ENCODE results near the gene CISD2. TPM values are rescaled to one million over a fixed set of nuclear protein-coding genes. Genes with fewer than 3 reads are reported as not detected.
"Not testable (repeated sequence)": the region's sequence is repeated elsewhere in the genome, so short reads cannot be mapped to it uniquely, and the experiment has no call there.

The CISD2 gene
- total RNA-seq, 1 donor from 2014 or later, result 22.7 TPM

DNA sequence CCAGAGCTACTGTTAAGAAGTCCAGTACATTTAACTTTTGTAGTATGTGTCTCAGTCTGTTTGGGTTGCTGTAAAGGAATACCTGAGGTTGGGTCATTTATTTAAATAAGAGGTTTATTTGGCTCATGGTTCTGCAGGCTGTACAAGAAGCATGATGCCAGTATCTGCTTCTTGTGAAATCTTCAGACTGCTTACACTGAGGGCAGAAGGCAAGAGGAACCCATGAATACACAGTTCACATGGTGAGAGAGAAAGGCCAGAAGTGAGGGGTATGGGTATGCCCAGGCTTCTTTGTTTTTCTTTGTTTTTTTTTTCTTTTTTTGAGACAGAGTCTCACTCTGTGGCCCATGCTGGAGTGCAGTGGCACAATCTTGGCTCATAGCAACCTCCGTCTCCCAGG lies 6.0 kb upstream of the CISD2 start:
- Mint-ChIP-seq H3K9me3 (ENCODE audit: unreplicated experiment) (peaks cover 6% of the 10 kb centered on the region), H3K4me3 (ENCODE audit: unreplicated experiment) (no peak overlapping the region), H3K27ac (ENCODE audit: unreplicated experiment) (no peak overlapping the region), H3K36me3 (ENCODE audit: unreplicated experiment) (peaks cover 20% of the 10 kb centered on the region), H3K4me1 (ENCODE audit: low read depth, unreplicated experiment) (no peaks in the 10 kb centered on the region), H3K27me3 (ENCODE audit: unreplicated experiment) (peaks cover 2% of the 10 kb centered on the region)
- DNase-seq, result no peak
- TF ChIP-seq, protein P1, sequence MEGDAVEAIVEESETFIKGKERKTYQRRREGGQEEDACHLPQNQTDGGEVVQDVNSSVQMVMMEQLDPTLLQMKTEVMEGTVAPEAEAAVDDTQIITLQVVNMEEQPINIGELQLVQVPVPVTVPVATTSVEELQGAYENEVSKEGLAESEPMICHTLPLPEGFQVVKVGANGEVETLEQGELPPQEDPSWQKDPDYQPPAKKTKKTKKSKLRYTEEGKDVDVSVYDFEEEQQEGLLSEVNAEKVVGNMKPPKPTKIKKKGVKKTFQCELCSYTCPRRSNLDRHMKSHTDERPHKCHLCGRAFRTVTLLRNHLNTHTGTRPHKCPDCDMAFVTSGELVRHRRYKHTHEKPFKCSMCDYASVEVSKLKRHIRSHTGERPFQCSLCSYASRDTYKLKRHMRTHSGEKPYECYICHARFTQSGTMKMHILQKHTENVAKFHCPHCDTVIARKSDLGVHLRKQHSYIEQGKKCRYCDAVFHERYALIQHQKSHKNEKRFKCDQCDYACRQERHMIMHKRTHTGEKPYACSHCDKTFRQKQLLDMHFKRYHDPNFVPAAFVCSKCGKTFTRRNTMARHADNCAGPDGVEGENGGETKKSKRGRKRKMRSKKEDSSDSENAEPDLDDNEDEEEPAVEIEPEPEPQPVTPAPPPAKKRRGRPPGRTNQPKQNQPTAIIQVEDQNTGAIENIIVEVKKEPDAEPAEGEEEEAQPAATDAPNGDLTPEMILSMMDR (IDR thresholded peaks at IDR 0.05; ENCODE audit: partially characterized antibody, unreplicated experiment), result no peak

DNA sequence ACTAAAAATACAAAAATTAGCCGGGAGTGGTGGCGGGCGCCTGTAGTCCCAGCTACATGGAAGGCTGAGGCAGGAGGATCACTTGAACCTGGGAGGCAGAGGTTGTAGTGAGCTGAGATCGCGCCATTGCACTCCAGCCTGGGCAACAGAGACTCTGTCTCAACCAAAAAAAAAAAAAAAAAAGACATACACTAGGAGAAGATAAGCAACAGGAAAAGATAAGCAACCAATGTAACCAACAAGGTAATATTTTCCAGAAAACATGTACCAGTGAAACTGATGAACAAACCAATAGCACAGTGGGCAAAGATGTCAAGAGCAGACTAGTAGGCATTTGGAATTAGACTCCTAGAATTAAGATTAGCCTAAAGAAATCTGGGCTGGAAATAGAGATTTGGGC lies 3.5 kb upstream of the CISD2 start:
- H3K4me3 Mint-ChIP-seq (ENCODE audit: unreplicated experiment); H3K9me3 Mint-ChIP-seq (ENCODE audit: unreplicated experiment); DNase-seq; H3K36me3 Mint-ChIP-seq (ENCODE audit: unreplicated experiment); H3K27ac Mint-ChIP-seq (ENCODE audit: unreplicated experiment); H3K27me3 Mint-ChIP-seq (ENCODE audit: unreplicated experiment); H3K4me1 Mint-ChIP-seq (ENCODE audit: low read depth, unreplicated experiment): not testable (repeated sequence)

DNA sequence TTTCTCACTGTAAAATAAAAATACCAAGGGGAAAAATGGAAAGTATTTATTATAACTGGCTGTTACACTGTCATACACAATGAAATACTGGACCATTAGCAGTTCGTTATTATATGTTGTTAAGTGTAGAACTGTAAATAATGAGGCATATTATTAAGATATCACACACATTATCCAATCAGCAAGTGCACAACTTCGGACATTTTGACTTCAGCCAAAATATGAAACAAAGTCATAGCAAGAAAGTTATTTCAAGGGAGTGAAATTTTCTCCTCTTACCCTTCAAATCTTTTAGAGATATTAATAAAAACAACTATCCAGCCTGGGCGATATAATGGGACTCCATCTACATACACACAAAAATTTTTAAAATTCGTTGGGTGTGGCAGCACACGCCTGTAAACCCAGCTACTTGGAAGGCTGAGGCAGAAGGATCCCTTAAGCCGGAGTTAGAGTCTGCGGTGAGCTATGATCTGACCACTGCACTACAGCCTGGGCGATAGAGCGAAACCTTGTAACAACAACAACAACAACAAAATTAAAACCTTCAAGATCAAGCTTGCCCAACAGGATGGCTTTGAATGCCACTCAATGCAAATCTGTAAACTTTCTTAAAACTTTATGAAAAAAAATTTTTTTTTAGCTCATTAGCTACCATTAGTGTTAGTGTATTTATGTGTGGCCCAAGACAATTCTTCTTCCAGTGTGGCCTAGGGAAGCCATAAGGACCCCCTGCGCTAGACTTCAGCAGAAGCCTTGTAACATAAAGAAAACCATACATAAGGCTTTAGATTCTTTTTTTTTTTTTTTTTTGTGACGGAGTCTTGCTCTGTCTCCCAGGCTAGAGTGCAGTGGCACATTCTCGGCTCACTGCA lies 1.3 kb upstream of the CISD2 start:
- no peaks in the 10 kb centered on the region for H3K36me3 Mint-ChIP-seq (ENCODE audit: unreplicated experiment)
- H3K4me1 Mint-ChIP-seq (ENCODE audit: low read depth, unreplicated experiment), result no peaks in the 10 kb centered on the region
- TF ChIP-seq, protein P1 (IDR thresholded peaks at IDR 0.05; ENCODE audit: partially characterized antibody, unreplicated experiment), result no peak
- no peak for DNase-seq
- no peak overlapping the region for H3K27ac Mint-ChIP-seq (ENCODE audit: unreplicated experiment)
- H3K4me3 Mint-ChIP-seq (ENCODE audit: unreplicated experiment), result peak overlapping the region; percentile 30
- H3K27me3 Mint-ChIP-seq (ENCODE audit: unreplicated experiment), result peaks cover 2% of the 10 kb centered on the region
- H3K9me3 Mint-ChIP-seq (ENCODE audit: unreplicated experiment), result peaks cover 3% of the 10 kb centered on the region

DNA sequence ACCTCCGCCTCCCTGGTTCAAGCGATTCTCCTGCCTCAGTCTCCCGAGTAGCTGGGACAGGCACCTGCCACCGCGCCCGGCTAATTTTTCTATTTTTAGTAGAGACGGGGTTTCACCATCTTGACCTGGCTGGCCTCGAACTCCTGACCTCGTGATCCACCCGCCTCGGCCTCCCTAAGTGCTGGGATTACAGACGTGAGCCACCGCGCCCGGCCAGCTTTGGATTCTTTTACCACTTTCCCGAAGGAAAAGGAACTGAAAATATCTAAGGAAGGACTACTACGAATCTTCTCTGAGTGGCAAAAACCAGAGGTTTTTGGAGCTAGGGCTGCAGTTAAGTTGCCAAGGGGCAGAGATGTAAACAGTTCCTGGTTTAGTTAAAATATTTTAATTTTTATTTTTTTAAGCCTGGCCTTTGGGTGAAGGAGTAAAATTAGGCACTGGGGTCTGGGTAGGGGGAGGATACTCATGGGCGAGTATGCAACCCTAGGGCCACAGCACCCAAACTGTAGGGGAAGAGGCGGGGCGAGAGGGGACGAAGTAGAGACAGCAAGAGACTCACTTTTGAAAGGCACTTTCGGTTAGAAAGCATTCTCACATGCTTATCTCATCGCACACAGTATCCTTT lies 525 bp upstream of the CISD2 start:
- no peaks in the 10 kb centered on the region for H3K36me3 Mint-ChIP-seq (ENCODE audit: unreplicated experiment)
- peak; percentile 17 for DNase-seq
- H3K27ac Mint-ChIP-seq (ENCODE audit: unreplicated experiment), result peak overlapping the region; percentile 48
- peaks cover 3% of the 10 kb centered on the region for H3K9me3 Mint-ChIP-seq (ENCODE audit: unreplicated experiment)
- H3K4me1 Mint-ChIP-seq (ENCODE audit: low read depth, unreplicated experiment), result no peaks in the 10 kb centered on the region
- H3K27me3 Mint-ChIP-seq (ENCODE audit: unreplicated experiment), result peaks cover under 1% of the 10 kb centered on the region
- H3K4me3 Mint-ChIP-seq (ENCODE audit: unreplicated experiment), result peak overlapping the region; percentile 88
- TF ChIP-seq, protein P1 (IDR thresholded peaks at IDR 0.05; ENCODE audit: partially characterized antibody, unreplicated experiment), result no peak

DNA sequence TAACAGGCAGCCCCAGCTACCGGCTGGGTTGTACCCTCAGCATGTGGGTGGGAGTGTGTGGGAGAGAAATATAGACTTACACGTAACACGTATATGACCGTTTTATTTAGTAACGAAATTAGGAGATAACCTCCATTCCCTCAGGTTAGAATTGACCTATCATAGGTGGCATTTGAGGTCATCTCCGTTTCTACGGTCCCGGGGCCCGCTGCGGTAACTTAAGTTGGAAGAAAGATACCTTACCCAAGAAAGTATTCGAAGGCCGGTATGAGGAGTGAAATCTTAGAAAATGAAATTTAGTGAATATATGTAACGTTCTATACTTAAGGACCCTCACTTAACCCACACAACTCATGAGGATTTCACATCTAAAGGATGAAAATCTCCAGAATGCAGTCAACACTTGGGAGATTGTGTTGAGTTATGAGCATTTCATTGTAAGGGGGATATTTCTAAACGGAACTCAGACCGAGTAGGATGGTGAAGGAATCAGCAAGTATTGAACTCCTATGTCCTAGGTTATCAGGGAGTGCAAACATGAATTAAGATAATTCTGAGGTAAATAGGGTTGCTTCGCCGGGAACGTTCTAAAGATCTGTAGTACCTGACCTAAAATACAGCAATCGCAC lies 891 bp downstream of the CISD2 start:
- Mint-ChIP-seq H3K36me3 (ENCODE audit: unreplicated experiment) (no peaks in the 10 kb centered on the region), H3K27ac (ENCODE audit: unreplicated experiment) (peak overlapping the region; percentile 95), H3K4me1 (ENCODE audit: low read depth, unreplicated experiment) (no peaks in the 10 kb centered on the region), H3K27me3 (ENCODE audit: unreplicated experiment) (no peaks in the 10 kb centered on the region), H3K9me3 (ENCODE audit: unreplicated experiment) (peaks cover 3% of the 10 kb centered on the region), H3K4me3 (ENCODE audit: unreplicated experiment) (peak overlapping the region; percentile 99)
- DNase-seq, result no peak
- TF ChIP-seq, protein P1 (IDR thresholded peaks at IDR 0.05; ENCODE audit: partially characterized antibody, unreplicated experiment), result no peak

Data from glutamatergic neuron (in vitro differentiated cells).